Left ventricle myocardium superior (tissue), 1 donor: ENCODE results near the gene TMEM191B. TPM values are rescaled to one million over a fixed set of nuclear protein-coding genes. Genes with fewer than 3 reads are reported as not detected.
"Not testable (repeated sequence)": the region's sequence is repeated elsewhere in the genome, so short reads cannot be mapped to it uniquely, and the experiment has no call there.

Source experiments
- ATAC-seq: fragments of 200-7000 bp; cut with Tn5 transposase; one replicate; pipeline ENCODE4 v1.9.1; 2020; ENCODE audit warnings: mild to moderate bottlenecking, moderate library complexity
- DNase-seq: peaks from one replicate; pipeline ENCODE4 v3.0.0-alpha.2; 2020
- intact Hi-C: fragments of 100-400 bp; cut with micrococcal nuclease; formaldehyde crosslinking; loops from one replicate; pipeline ENCODE4 v1.11.0; 2022
- total RNA-seq: library from RNA; stranded (reverse); fragmentation: NEBNext Ultra II Directional; extraction: Animal tissue kit (Norgen Biotek cat#: 25700); gene quantifications from one replicate; pipeline ENCODE4 v1.2.1, GENCODE V29; 2021
- donor health status: DM: no; HTN: yes; CAD: no; lungs with severe emphysema.

The TMEM191B gene
- total RNA-seq, 1 donor from 2014 or later, result 0.59 TPM

- ATAC-seq, result peak; percentile 78
- DNase-seq, intact Hi-C loops: not testable (repeated sequence)
These were observed 25.4 kb downstream of the TMEM191B start for GRCh38 chr22:18552839-18553597.

DNA sequence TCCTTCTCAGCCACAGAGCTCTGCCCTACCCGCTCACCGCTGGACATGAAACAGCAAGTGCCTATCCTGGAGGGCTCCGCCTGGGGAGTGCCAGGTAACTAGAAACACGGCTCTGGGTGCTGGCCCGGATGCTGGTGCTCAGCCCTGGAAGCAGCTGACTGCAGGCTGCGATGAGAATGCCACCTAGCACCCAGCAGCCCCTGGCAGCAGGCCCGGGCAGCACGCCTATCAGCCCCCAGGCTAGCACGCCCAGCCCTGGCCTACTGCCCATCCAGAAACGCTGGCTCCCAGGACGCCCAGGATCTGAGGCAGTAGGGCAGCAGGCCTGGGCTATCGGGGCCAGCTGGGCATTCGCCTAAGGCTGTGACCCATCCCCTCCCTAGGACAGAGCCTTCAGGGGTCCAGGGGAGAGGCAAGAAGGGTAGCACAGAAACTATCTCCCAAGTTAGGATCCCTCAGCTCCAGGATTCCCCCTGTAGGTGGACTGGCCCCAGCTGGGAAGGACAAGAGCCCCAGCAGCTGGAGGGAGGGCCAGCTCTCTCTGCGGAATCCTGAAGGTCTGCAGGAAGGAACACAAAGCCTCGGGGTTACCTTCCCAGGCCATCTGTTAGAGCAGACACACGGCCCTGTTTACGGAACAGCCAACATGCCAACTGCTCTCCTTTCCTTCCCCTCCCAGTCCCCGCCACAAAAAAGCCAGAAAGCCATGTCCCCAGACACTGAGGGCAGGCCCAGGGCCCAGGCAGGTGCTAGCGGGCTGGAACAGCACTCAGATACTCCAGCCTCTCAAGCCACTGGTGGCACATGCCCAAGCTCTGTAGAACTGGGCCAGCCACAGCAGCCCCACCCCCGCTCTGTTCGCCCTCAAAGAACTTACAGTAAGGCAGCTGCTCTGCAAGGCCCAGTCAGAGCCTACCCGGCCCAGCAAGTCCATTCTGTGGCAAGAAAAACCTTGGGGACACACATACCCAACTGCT is 27.0 kb downstream of the TMEM191B start:
- peak; percentile 82 for DNase-seq
- intact Hi-C loops, result not testable (repeated sequence)
- peak; percentile 70 for ATAC-seq

DNA sequence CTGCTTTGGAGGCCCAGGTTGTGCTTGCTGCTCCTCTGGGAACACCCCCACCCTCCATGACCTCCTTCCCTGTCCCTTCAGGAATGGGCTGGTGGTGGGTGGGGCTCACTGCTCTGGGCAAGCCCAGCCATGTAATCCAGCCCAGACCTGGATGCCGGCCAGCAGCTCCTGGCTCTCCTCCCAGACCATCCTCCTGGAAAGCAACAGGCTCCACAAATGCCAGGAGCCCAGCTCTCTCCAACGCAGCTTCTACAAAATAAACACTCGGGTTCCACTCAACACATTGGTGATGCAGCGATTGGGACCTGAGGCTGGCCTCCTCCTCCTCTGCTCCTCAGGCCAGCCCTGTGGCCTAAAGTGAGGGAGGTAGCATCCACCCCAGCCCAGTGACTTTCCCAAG is 30.9 kb downstream of the TMEM191B start:
- intact Hi-C loops, DNase-seq: not testable (repeated sequence)
- peak; percentile 81 for ATAC-seq

DNA sequence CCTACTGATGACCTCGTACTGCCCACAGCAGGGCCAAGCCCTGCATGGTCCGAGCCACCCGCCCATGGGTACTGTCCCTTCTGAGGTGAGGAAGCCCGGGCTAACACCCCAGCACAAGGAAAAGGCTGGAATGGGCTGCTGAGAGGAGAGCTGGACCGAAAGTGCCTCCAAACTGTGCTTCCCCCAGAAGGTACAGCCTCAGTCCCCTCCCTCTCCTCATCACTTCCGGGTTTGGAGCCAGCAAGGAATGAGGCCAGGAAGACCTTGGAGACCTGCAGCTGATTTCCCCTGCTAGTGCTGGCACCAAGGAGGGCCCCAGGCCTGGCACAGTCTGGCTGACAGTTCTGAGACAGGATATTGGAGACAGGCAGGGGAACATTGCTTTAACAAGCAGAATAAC is 31.3 kb downstream of the TMEM191B start:
- intact Hi-C loops, DNase-seq, ATAC-seq: not testable (repeated sequence)

DNA sequence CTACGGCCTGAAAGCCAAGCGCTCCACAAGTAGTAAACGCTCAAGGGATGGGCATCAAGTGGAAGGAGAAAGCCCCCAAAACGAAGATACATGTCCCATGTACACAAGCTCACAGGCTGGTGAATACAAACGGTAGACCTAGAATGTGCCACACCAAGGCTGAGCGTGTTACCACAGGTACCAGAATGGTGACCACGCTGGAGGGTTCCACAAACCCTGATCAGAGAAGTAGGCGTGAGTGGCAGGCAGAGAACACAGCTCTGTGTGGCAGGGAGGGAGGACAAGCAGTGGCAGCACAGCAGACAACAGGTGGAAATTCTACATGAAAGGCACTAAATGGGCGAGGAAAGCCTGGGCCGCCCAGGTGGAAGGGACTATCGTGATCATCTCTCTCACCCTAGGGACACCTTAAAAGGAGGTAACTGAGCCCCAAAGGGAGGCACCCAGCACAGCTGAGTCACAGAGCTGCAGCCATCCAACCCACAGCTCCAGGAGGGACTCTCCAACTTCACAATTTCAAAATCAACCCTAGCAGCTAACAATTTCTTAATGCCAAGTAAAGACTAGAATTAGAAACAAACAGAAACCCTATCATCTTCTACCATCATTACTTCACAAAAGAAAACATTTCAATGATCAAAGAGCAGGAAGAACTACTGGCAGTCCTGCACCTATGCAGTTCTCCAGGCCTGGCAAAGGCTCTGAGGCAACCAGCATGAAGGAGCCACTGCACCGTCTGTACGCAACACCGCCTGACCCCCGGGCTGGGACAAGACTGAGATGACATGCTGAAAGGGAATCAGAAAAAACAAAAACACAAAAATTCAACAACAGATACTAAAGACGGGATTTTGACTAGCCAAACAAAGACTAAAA is 32.7 kb downstream of the TMEM191B start:
- DNase-seq, ATAC-seq, intact Hi-C loops: not testable (repeated sequence)

- DNase-seq, intact Hi-C loops: not testable (repeated sequence)
- ATAC-seq, result peak; percentile 79
These were observed 43.1 kb downstream of the TMEM191B start for GRCh38 chr22:18570509-18571246.

- intact Hi-C loops, DNase-seq, ATAC-seq: not testable (repeated sequence)
These were observed 46.0 kb downstream of the TMEM191B start for GRCh38 chr22:18573483-18574164.

- peak; percentile 9 for ATAC-seq
- DNase-seq, intact Hi-C loops: not testable (repeated sequence)
These were observed 47.0 kb downstream of the TMEM191B start for GRCh38 chr22:18574555-18574954.

DNA sequence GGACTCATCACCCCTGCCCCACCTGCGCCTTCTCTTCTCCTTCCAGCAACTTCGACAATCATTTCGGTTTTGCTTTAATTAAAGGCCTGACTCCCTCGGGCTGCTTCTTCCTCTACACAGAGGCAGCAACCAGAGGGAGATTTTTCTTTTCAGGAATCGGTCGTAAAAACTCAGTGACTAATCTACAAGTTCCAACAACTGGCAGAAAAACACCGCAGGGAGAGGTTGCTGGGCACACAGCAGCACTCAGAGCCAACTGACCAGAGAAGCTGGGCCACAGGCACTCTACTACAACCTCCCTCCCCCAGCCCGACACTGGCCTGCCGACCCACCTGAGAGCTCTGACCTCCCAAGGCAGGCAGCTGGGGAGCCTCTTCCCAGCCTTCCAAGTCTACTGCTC is 48.1 kb downstream of the TMEM191B start:
- intact Hi-C loops, DNase-seq, ATAC-seq: not testable (repeated sequence)

DNA sequence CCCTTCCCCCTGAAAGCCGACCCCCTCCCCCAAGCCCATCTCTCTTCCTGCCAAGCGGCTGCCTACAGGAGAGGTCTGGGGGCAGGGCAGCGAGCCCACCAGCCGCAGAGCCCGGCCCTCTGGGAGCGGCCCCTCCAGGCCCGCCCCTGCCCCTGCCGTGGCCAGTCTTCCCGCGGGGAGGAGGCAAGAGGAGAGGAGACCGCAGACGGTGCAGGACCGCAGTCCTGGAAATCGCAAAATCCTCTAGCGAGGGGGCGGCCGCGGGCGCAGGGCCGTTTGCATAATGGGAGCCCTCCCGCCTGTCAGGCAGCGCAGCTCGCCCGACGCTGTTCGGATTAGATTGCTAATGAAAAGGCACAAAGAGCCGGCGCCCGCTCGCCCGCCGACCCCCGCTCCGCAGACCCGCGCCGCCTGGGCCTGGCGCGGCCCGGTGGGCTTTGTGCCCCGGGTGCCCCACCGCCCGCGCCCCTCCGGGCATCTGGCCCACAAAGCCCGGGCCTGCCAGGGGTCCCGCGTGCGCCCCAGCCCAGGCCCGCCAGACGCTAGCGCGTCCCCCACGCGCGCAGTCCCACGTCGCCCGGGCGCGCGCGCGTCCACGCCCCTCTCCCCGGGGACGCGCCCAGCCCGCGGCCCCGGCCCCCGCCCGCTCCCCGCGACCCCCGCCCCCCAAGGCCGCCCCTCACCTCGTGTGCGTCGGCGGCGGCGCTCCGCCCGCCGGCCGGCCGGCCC is 49.7 kb downstream of the TMEM191B start:
- intact Hi-C loops, DNase-seq: not testable (repeated sequence)
- peak; percentile 7 for ATAC-seq

DNA sequence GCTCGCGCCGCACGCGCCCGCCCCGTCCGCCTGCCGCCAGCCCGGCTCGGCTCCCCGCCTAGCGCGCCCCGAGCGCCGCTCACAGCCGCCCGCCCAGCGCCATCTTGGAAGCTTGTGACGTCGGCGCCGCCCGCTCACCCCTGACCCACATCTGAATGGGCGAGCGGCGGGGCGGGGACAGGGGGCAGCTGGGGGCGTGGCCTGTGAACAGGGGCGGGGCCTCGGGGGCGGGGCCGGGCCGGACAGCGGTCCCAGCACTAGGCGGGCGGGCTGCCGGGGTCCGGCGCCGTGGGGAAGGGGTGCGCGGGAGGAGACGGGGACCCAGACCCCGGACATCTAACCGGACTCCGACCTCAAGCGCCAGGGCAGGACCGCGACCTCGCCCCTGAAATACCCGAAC is 50.2 kb downstream of the TMEM191B start:
- ATAC-seq (peak; percentile 95), DNase-seq (peak; percentile 61)
- intact Hi-C loops, result not testable (repeated sequence)

Other genes starting within 250 kb of the TMEM191B start
- gene GGTLC3, start 9.6 kb upstream of the TMEM191B start, total RNA-seq, result not detected
- gene RIMBP3, start 84.1 kb downstream of the TMEM191B start, total RNA-seq, result 0.20 TPM